K562 (cell line): ENCODE data around the gene CPED1. TPM values are rescaled to one million over a fixed set of nuclear protein-coding genes. Genes with fewer than 3 reads are reported as not detected.

Experiments used
- ETV6 ChIP-seq, 3 experiments: fragments of 150-350 bp in 1 of 3; sonication (generic) in 1 of 3; formaldehyde crosslinking in 1 of 3; IDR thresholded peaks; 2 replicates each; pipeline versions ENCODE4 v1.6.1 to v1.8.0; 2014 to 2022; ENCODE audit warnings: borderline replicate concordance in 2 of 3, low read depth in 2 of 3, antibody characterized with exemption in 1 of 3, low read length in 1 of 3, mild to moderate bottlenecking in 1 of 3, missing genetic modification reagents in 1 of 3
- FOXM1 ChIP-seq, 2 experiments: fragments of 450-650 bp in 1 of 2; sonication (generic) in 1 of 2; formaldehyde crosslinking in 1 of 2; IDR thresholded peaks; 2 replicates each; pipeline versions ENCODE4 v1.6.1 to v1.9.0; 2017 to 2022; ENCODE audit warnings: low read depth in 2 of 2, mild to moderate bottlenecking in 2 of 2, missing genetic modification reagents in 1 of 2, moderate library complexity in 1 of 2
- HDAC1 ChIP-seq, 2 experiments: fragments of 450-650 bp; IDR thresholded peaks; 2 replicates each; pipeline ENCODE4 v1.6.1; 2016 to 2017; ENCODE audit warnings: inconsistent platforms in 1 of 2, mild to moderate bottlenecking in 1 of 2, moderate library complexity in 1 of 2
- NFE2L1 ChIP-seq: fragments of 450-650 bp; IDR thresholded peaks from 2 replicates; pipeline ENCODE4 v1.6.1; 2016; ENCODE audit warnings: missing genetic modification characterization, low read depth, mild to moderate bottlenecking, missing compliant biosample characterization, moderate library complexity, borderline replicate concordance
- PHF20 ChIP-seq: fragments of 450-650 bp; IDR thresholded peaks from 2 replicates; pipeline ENCODE4 v1.6.1; 2018; ENCODE audit not compliant: partially characterized antibody
- SRF ChIP-seq, 2 experiments: fragments of 250-450, 450-650 bp in 1 of 2; sonication (Bioruptor Pico) in 1 of 2; sonication (generic) in 1 of 2; formaldehyde crosslinking; IDR thresholded peaks; 2 replicates each; pipeline versions ENCODE4 v1.5.0 to v1.5.1; 2020 to 2022; ENCODE audit warnings: mild to moderate bottlenecking in 1 of 2, missing genetic modification reagents in 1 of 2
- ZNF212 ChIP-seq: fragments of 450-650 bp; formaldehyde crosslinking; IDR thresholded peaks from 2 replicates; pipeline ENCODE4 v1.4.0; 2020; ENCODE audit warnings: mild to moderate bottlenecking
- polyA plus RNA-seq, 8 experiments: library from polyadenylated mRNA; depleted of rRNA in 4 of 8; stranded (reverse) in 5 of 8; unstranded in 3 of 8; fragments of >200 nt; fragmentation: Nextera tagmentation in 2 of 8; fragmentation: Illumina TruSeq in 1 of 8; extraction: Ambion mirVana in 2 of 8; extraction: Trizol in 1 of 8; gene quantifications; 2 replicates each; pipeline versions ENCODE4 v1.2.1 to v1.2.3, GENCODE V29; 2011 to 2014; ENCODE audit warnings: inconsistent platforms in 1 of 8, missing spikeins in 1 of 8
- total RNA-seq, 7 experiments: library from RNA; depleted of rRNA in 6 of 7; stranded (reverse); fragments of >200 nt in 6 of 7; fragmentation: Illumina TruSeq in 2 of 7; extraction: Trizol in 2 of 7; gene quantifications; 2 replicates each; pipeline versions ENCODE4 v1.2.1 to v1.2.3, GENCODE V29; 2011 to 2021; ENCODE audit warnings: low replicate concordance in 1 of 7
- TF ChIP-seq, protein P1 (sequence below), 2 experiments: fragments of 450-650 bp; formaldehyde crosslinking in 1 of 2; IDR thresholded peaks; 2 replicates each; pipeline versions ENCODE4 v1.4.0 to v1.6.1; 2014 to 2020; ENCODE audit warnings: mild to moderate bottlenecking in 2 of 2, borderline replicate concordance in 1 of 2, low read depth in 1 of 2
- TF ChIP-seq, protein P2 (sequence below): IDR thresholded peaks from 2 replicates; pipeline ENCODE4 v1.6.1; 2011; ENCODE audit warnings: borderline replicate concordance, low read depth, mild to moderate bottlenecking, moderate library complexity, low read length; ENCODE audit not compliant: insufficient read depth, poor library complexity, severe bottlenecking
- TF ChIP-seq, protein P3 (sequence below), 2 experiments: fragments of 450-650 bp; IDR thresholded peaks; 2 replicates each; pipeline ENCODE4 v1.6.1; 2016

The CPED1 gene
- total and polyA plus RNA-seq, 9 of the 15 experiments (the other 6 are each of a cell fraction or from before 2014, with no cell fraction given), result 195 to 393 (median 290) TPM

DNA sequence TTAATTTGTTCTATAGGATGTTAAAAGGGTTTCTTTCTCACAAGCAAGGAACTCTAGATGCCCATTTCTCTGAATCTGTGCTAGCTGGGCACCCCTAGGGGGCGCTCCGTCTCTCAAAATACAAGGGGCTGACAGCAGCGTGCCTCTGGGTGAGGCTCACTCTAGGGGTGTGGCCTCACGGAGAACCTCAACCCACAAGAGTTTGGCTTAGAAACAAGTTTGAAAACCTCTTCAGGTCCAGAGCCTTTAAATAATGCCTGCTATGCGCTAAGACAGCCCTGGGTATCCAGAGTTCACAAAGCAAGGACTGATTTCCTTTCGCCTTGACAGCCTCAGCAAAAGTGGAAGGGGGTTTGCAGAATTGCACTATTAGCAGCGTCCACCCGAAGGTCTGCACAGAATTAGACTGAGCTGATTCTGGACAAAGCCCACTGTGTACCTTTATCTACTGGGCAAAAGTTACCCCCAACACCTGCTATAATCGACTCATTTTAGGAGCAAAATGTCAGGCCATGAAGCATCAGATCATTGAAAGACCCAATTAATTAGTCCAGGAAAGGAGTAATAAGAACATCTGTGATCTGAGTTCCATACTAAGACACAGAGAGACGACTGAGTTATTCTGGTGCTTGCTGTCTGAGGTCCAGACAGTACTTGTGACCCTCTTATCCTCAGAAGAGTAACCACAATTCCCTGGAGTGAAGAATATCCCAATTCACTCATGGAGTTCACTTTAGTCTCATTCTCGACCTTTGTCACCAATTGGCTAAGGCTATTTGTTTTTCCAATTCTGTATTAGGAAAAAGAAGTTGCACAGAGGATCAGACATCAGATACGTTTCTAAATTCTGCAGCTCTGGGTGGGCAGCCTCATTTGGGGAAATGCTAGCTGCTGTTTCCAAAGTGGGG lies 574 bp upstream of the CPED1 start (continued):
- TF ChIP-seq, protein P1, sequence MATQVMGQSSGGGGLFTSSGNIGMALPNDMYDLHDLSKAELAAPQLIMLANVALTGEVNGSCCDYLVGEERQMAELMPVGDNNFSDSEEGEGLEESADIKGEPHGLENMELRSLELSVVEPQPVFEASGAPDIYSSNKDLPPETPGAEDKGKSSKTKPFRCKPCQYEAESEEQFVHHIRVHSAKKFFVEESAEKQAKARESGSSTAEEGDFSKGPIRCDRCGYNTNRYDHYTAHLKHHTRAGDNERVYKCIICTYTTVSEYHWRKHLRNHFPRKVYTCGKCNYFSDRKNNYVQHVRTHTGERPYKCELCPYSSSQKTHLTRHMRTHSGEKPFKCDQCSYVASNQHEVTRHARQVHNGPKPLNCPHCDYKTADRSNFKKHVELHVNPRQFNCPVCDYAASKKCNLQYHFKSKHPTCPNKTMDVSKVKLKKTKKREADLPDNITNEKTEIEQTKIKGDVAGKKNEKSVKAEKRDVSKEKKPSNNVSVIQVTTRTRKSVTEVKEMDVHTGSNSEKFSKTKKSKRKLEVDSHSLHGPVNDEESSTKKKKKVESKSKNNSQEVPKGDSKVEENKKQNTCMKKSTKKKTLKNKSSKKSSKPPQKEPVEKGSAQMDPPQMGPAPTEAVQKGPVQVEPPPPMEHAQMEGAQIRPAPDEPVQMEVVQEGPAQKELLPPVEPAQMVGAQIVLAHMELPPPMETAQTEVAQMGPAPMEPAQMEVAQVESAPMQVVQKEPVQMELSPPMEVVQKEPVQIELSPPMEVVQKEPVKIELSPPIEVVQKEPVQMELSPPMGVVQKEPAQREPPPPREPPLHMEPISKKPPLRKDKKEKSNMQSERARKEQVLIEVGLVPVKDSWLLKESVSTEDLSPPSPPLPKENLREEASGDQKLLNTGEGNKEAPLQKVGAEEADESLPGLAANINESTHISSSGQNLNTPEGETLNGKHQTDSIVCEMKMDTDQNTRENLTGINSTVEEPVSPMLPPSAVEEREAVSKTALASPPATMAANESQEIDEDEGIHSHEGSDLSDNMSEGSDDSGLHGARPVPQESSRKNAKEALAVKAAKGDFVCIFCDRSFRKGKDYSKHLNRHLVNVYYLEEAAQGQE (IDR thresholded peaks at IDR 0.05; ENCODE audit: borderline replicate concordance), result peak; percentile 91
- TF ChIP-seq, protein P1 (CRISPR knock-in tag; IDR thresholded peaks at IDR 0.05; ENCODE audit: low read depth), result 0 out of 2 replicates have a peak, but pooled peaks have one; percentile 13
- no peak for TF ChIP-seq PHF20
- peak; percentile 27 to 57; a peak in 1 of 4 replicates for TF ChIP-seq SRF (CRISPR knock-in tag; IDR thresholded peaks at IDR 0.05)
- no peak; the same call in 1 of the 2 replicates for TF ChIP-seq FOXM1 (IDR thresholded peaks at IDR 0.05; ENCODE audit: low read depth)
- TF ChIP-seq FOXM1 (CRISPR knock-in tag; IDR thresholded peaks at IDR 0.05; ENCODE audit: low read depth), result peak; percentile 34; the same call in 1 of the 2 replicates
- TF ChIP-seq, protein P2, sequence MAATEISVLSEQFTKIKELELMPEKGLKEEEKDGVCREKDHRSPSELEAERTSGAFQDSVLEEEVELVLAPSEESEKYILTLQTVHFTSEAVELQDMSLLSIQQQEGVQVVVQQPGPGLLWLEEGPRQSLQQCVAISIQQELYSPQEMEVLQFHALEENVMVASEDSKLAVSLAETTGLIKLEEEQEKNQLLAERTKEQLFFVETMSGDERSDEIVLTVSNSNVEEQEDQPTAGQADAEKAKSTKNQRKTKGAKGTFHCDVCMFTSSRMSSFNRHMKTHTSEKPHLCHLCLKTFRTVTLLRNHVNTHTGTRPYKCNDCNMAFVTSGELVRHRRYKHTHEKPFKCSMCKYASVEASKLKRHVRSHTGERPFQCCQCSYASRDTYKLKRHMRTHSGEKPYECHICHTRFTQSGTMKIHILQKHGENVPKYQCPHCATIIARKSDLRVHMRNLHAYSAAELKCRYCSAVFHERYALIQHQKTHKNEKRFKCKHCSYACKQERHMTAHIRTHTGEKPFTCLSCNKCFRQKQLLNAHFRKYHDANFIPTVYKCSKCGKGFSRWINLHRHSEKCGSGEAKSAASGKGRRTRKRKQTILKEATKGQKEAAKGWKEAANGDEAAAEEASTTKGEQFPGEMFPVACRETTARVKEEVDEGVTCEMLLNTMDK, result peak; percentile 78
- no peak for TF ChIP-seq NFE2L1
- TF ChIP-seq, protein P3, sequence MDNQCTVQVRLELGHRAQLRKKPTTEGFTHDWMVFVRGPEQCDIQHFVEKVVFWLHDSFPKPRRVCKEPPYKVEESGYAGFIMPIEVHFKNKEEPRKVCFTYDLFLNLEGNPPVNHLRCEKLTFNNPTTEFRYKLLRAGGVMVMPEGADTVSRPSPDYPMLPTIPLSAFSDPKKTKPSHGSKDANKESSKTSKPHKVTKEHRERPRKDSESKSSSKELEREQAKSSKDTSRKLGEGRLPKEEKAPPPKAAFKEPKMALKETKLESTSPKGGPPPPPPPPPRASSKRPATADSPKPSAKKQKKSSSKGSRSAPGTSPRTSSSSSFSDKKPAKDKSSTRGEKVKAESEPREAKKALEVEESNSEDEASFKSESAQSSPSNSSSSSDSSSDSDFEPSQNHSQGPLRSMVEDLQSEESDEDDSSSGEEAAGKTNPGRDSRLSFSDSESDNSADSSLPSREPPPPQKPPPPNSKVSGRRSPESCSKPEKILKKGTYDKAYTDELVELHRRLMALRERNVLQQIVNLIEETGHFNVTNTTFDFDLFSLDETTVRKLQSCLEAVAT (IDR thresholded peaks at IDR 0.05), result peak; percentile 94 to 95
- no peak for TF ChIP-seq ZNF212 (CRISPR knock-in tag)
- 0 out of 4 replicates have a peak, but pooled peaks of 1 of the 2 experiments have one; percentile 46 for TF ChIP-seq ETV6 (IDR thresholded peaks at IDR 0.05; ENCODE audit: borderline replicate concordance in 1 of 2, low read depth in 2 of 2, low read length in 1 of 2)
- no peak for TF ChIP-seq ETV6 (CRISPR knock-in tag; IDR thresholded peaks at IDR 0.05; ENCODE audit: borderline replicate concordance)
- TF ChIP-seq HDAC1 (IDR thresholded peaks at IDR 0.05), result peak in 1 of 2 experiments; percentile 66; a peak in 2 of 4 replicates
